HCT116 (cell line): ENCODE data around the gene ARL4C. TPM values are rescaled to one million over a fixed set of nuclear protein-coding genes. Genes with fewer than 3 reads are reported as not detected.

Experiments
- ATAC-seq: fragments of 200-7000 bp; cut with Tn5 transposase; 2 replicates; pipeline ENCODE4 v1.9.1; 2020; ENCODE audit warnings: mild to moderate bottlenecking, moderate library complexity
- BruUV-seq: library from RNA; stranded (reverse); fragments of 400-500 nt; replicated peaks from 2 replicates; lab custom pipeline; 2021; lab: Mats Ljungman, UMichigan
- CTCF ChIA-PET: fragments of 300-600 bp; sonication (Branson Sonifier 250); formaldehyde crosslinking; loops from one replicate; lab custom pipeline; 2021; ENCODE audit warnings: antibody characterized with exemption; lab: Charles Lee
- POLR2A ChIA-PET: fragments of 300-600, 350-600 bp; sonication (Branson Sonifier 250); formaldehyde crosslinking; loops from one replicate; lab custom pipeline; 2021; ENCODE audit warnings: antibody characterized with exemption; lab: Charles Lee
- RAD21 ChIA-PET, 2 experiments: fragments of 300-600 bp; sonication (Branson Sonifier 250); formaldehyde crosslinking; loops; one replicate each; lab custom pipeline; 2023; ENCODE audit warnings: low total read pairs in 2 of 2; ENCODE audit not compliant: uncharacterized antibody in 2 of 2, unreplicated experiment in 2 of 2, low non-redundant PET in 1 of 2; lab: Charles Lee
- DNase-seq: peaks from one replicate; pipeline ENCODE4 v3.0.0-alpha.2; 2010; ENCODE audit warnings: low read depth, low spot score
- H2AFZ ChIP-seq: fragments of 200-600 bp; shearing (Covaris generic), sonication (generic); 2 replicates; pipeline ENCODE4 v1.6.1; 2017; ENCODE audit warnings: low read depth, mixed run types, mixed read lengths, antibody characterized with exemption, low read length; ENCODE audit not compliant: poor library complexity, severe bottlenecking
- H3K27ac ChIP-seq: 2 replicates; pipeline ENCODE4 v1.5.1; 2012; ENCODE audit warnings: low read depth, low read length
- H3K27me3 ChIP-seq: fragments of 200-600 bp; sonication (generic); 2 replicates; pipeline ENCODE4 v1.6.1; 2016; ENCODE audit warnings: mixed run types, low read length, mixed read lengths; ENCODE audit not compliant: insufficient read depth
- H3K36me3 ChIP-seq, 2 experiments: fragments of 200-500 bp in 1 of 2; fragments of 200-600 bp in 1 of 2; sonication (Bioruptor generic) in 1 of 2; sonication (generic) in 1 of 2; 2 replicates each; pipeline versions ENCODE4 v1.5.1 to v1.6.1; 2014 to 2016; ENCODE audit warnings: low read length in 2 of 2, inconsistent platforms in 1 of 2, mixed read lengths in 1 of 2, mixed run types in 1 of 2; ENCODE audit not compliant: insufficient read depth in 2 of 2, control insufficient read depth in 1 of 2
- H3K4me1 ChIP-seq, 2 experiments: fragments of 200-600 bp in 1 of 2; sonication (generic) in 1 of 2; 2 replicates each; pipeline versions ENCODE4 v1.5.1 to v1.6.1; 2012 to 2017; ENCODE audit warnings: low read length in 2 of 2, inconsistent platforms in 1 of 2, mild to moderate bottlenecking in 1 of 2, mixed read lengths in 1 of 2, mixed run types in 1 of 2, moderate library complexity in 1 of 2; ENCODE audit not compliant: insufficient read depth in 2 of 2, control insufficient read depth in 1 of 2
- H3K4me2 ChIP-seq: fragments of 200-600 bp; sonication (generic); 2 replicates; pipeline ENCODE4 v1.6.1; 2017; ENCODE audit warnings: mixed run types, low read length, mixed read lengths
- H3K4me3 ChIP-seq, 2 experiments: fragments of 200-600 bp in 1 of 2; sonication (generic) in 1 of 2; replicated peaks in 1 of 2; 2 replicates each; pipeline ENCODE4 v1.5.1; 2011 to 2016; ENCODE audit warnings: low read length in 2 of 2, control low read depth in 1 of 2, low read depth in 1 of 2, mild to moderate bottlenecking in 1 of 2, mixed read lengths in 1 of 2, mixed run types in 1 of 2
- H3K79me2 ChIP-seq: fragments of 200-600 bp; sonication (generic); 2 replicates; pipeline ENCODE4 v1.6.1; 2017; ENCODE audit warnings: mild to moderate bottlenecking, mixed run types, low read length, moderate library complexity, mixed read lengths; ENCODE audit not compliant: insufficient read depth
- H3K9ac ChIP-seq: fragments of 200-600 bp; sonication (generic); 2 replicates; pipeline ENCODE4 v1.6.1; 2016; ENCODE audit warnings: low read length, mixed read lengths
- H3K9me2 ChIP-seq: fragments of 200-600 bp; sonication (generic), shearing (Covaris generic); 2 replicates; pipeline ENCODE4 v1.6.1; 2017; ENCODE audit warnings: mixed run types, mild to moderate bottlenecking, moderate library complexity; ENCODE audit not compliant: insufficient read depth
- H3K9me3 ChIP-seq, 2 experiments: fragments of 200-500 bp in 1 of 2; fragments of 200-600 bp in 1 of 2; sonication (Bioruptor generic) in 1 of 2; sonication (generic) in 1 of 2; 2 replicates each; pipeline ENCODE4 v1.6.1; 2014 to 2017; ENCODE audit warnings: low read length in 2 of 2, mixed read lengths in 2 of 2, inconsistent platforms in 1 of 2, low read depth in 1 of 2, mild to moderate bottlenecking in 1 of 2, mixed run types in 1 of 2, moderate library complexity in 1 of 2; ENCODE audit not compliant: control insufficient read depth in 1 of 2, insufficient read depth in 1 of 2
- H4K20me1 ChIP-seq: fragments of 200-600 bp; sonication (generic), shearing (Covaris generic); 2 replicates; pipeline ENCODE4 v1.6.1; 2017; ENCODE audit warnings: mixed run types, mild to moderate bottlenecking, moderate library complexity; ENCODE audit not compliant: insufficient read depth
- ATF3 ChIP-seq: IDR thresholded peaks from 2 replicates; pipeline ENCODE4 v1.6.1; 2012
- CBX3 ChIP-seq: IDR thresholded peaks from 2 replicates; pipeline ENCODE4 v1.6.1; 2012; ENCODE audit warnings: low read depth
- CEBPB ChIP-seq: IDR thresholded peaks from 2 replicates; pipeline ENCODE4 v1.6.1; 2012; ENCODE audit warnings: low read depth
- CTCF ChIP-seq, 3 experiments: fragments of 200-600 bp in 1 of 3; sonication (generic) in 1 of 3; IDR thresholded peaks in 2 of 3; conservative IDR thresholded peaks in 1 of 3; 2 replicates each; pipeline ENCODE4 v1.5.1; 2012 to 2017; ENCODE audit warnings: low read depth in 2 of 3, low read length in 2 of 3, antibody characterized with exemption in 1 of 3, borderline replicate concordance in 1 of 3, control low read depth in 1 of 3, mild to moderate bottlenecking in 1 of 3, mixed read lengths in 1 of 3, mixed run types in 1 of 3, moderate library complexity in 1 of 3; ENCODE audit not compliant: insufficient read depth in 1 of 3
- EGR1 ChIP-seq: IDR thresholded peaks from 2 replicates; pipeline ENCODE4 v1.6.1; 2012; ENCODE audit warnings: low read depth
- ELF1 ChIP-seq: IDR thresholded peaks from 2 replicates; pipeline ENCODE4 v1.6.1; 2012; ENCODE audit warnings: low read depth, borderline replicate concordance
- EZH2phosphoT487 ChIP-seq: fragments of 200-600 bp; IDR thresholded peaks from 2 replicates; pipeline ENCODE4 v1.6.1; 2018; ENCODE audit warnings: antibody characterized with exemption, borderline replicate concordance
- FOSL1 ChIP-seq: IDR thresholded peaks from 2 replicates; pipeline ENCODE4 v1.6.1; 2012; ENCODE audit warnings: low read depth
- MAX ChIP-seq: IDR thresholded peaks from 2 replicates; pipeline ENCODE4 v1.6.1; 2012
- POLR2A ChIP-seq: IDR thresholded peaks from 2 replicates; pipeline ENCODE4 v1.7.0; 2011; ENCODE audit warnings: borderline replicate concordance; ENCODE audit not compliant: insufficient read depth, insufficient read length; ENCODE audit errors: extremely low read depth
- POLR2AphosphoS5 ChIP-seq: IDR thresholded peaks from 2 replicates; pipeline ENCODE4 v1.6.1; 2011; ENCODE audit warnings: mild to moderate bottlenecking, low read depth, low read length, moderate library complexity
- REST ChIP-seq: IDR thresholded peaks from 2 replicates; pipeline ENCODE4 v1.6.1; 2012; ENCODE audit warnings: low read depth
- SIN3A ChIP-seq: IDR thresholded peaks from 2 replicates; pipeline ENCODE4 v1.6.1; 2012; ENCODE audit warnings: low read depth
- SP1 ChIP-seq: IDR thresholded peaks from 2 replicates; pipeline ENCODE4 v1.6.1; 2012; ENCODE audit warnings: low read depth
- SRF ChIP-seq: IDR thresholded peaks from 2 replicates; pipeline ENCODE4 v1.6.1; 2012; ENCODE audit warnings: low read depth
- TCF7L2 ChIP-seq: IDR thresholded peaks from 2 replicates; pipeline ENCODE4 v1.7.0; 2011; ENCODE audit warnings: borderline replicate concordance, inconsistent platforms; ENCODE audit not compliant: insufficient read depth, insufficient read length; ENCODE audit errors: extremely low read depth
- YY1 ChIP-seq: IDR thresholded peaks from 2 replicates; pipeline ENCODE4 v1.6.1; 2011; ENCODE audit warnings: low read length, low read depth, moderate library complexity, mild to moderate bottlenecking; ENCODE audit not compliant: insufficient replicate concordance; ENCODE audit errors: extremely low read depth
- ZNF274 ChIP-seq: fragments of 200-500 bp; sonication (Bioruptor generic); IDR thresholded peaks from 2 replicates; pipeline ENCODE4 v1.6.1; 2014; ENCODE audit warnings: mild to moderate bottlenecking, low read depth, low read length, inconsistent platforms
- intact Hi-C: fragments of 100-400 bp; cut with micrococcal nuclease; formaldehyde crosslinking; loops from 2 replicates; pipeline ENCODE4 v1.10.0; 2022
- total RNA-seq: library from RNA; stranded (reverse); gene quantifications from one replicate; pipeline ENCODE4 v1.2.1, GENCODE V29; 2021; ENCODE audit not compliant: unreplicated experiment

The ARL4C gene
- total RNA-seq, 1 experiment from 2014 or later: 4.1 TPM

GRCh38 chr2:234535464-234535863 is 38.6 kb upstream of the ARL4C start:
- no peaks in the 10 kb centered on the region for H3K36me3 ChIP-seq
- BruUV-seq: no TSS peak
- peaks cover 0 to 5% of the 10 kb centered on the region in 2 experiments; a peak in 1 of 4 replicates for H3K9me3 ChIP-seq
- no peak for ATAC-seq
- H3K9ac ChIP-seq: no peak overlapping the region
- ChIA-PET RAD21 (no interaction called here), CTCF (interaction anchor here (1.8 kb wide), 1 partner anchor 10 kb away, joined by 5 read pairs; no protein-coding TSS in a partner anchor), POLR2A (no interaction called here)
- DNase-seq: no peak
- no peaks in the 10 kb centered on the region for H3K79me2 ChIP-seq
- no peak overlapping the region for H3K4me2 ChIP-seq
- no peak for TF ChIP-seq SRF
- no peak for TF ChIP-seq YY1
- TF ChIP-seq MAX: no peak
- no peak for TF ChIP-seq FOSL1
- TF ChIP-seq SP1: no peak
- TF ChIP-seq SIN3A: no peak
- no peak for TF ChIP-seq CBX3
- TF ChIP-seq ELF1: no peak
- TF ChIP-seq EZH2phosphoT487: no peak
- TF ChIP-seq EGR1: no peak
- no peak for TF ChIP-seq CTCF (IDR thresholded peaks at IDR 0.05 in 2 of 3, conservative IDR thresholded peaks at IDR 0.05 in 1 of 3; ENCODE audit: borderline replicate concordance in 1 of 3, insufficient read depth in 1 of 3, low read depth in 2 of 3, low read length in 2 of 3)
- TF ChIP-seq ATF3: no peak
- no peak for TF ChIP-seq CEBPB
- TF ChIP-seq TCF7L2: no peak
- TF ChIP-seq POLR2A: no peak
- TF ChIP-seq REST: no peak
- no peak for TF ChIP-seq POLR2AphosphoS5
- TF ChIP-seq ZNF274: no peak
- no peaks in the 10 kb centered on the region for H4K20me1 ChIP-seq
- H3K9me2 ChIP-seq: no peaks in the 10 kb centered on the region
- no peak overlapping the region for H3K27ac ChIP-seq
- H3K27me3 ChIP-seq: no peaks in the 10 kb centered on the region
- H3K4me3 ChIP-seq: no peak overlapping the region
- H3K4me1 ChIP-seq: no peaks in the 10 kb centered on the region
- intact Hi-C loops: no loop called here
- H2AFZ ChIP-seq: no peak overlapping the region
